Adipocyte (in vitro differentiated cells): ENCODE measurements around the gene TSPAN18.

Source experiments
- DNase-seq: peaks from one replicate; pipeline ENCODE4 v3.0.0-alpha.2; 2015; ENCODE audit warnings: low read depth
- H3K27me3 ChIP-seq: replicated peaks from 2 replicates; pipeline ENCODE4 v1.7.0; 2013; ENCODE audit warnings: mild to moderate bottlenecking, low read length, moderate library complexity; ENCODE audit not compliant: control insufficient read depth, insufficient read depth
- H3K36me3 ChIP-seq: 2 replicates; pipeline ENCODE4 v1.7.0; 2013; ENCODE audit warnings: low read length, mild to moderate bottlenecking, moderate library complexity; ENCODE audit not compliant: control insufficient read depth, insufficient read depth, severe bottlenecking
- H3K4me1 ChIP-seq: 2 replicates; pipeline ENCODE4 v1.7.0; 2013; ENCODE audit warnings: mild to moderate bottlenecking, low read length, moderate library complexity; ENCODE audit not compliant: control insufficient read depth, insufficient read depth
- H3K4me3 ChIP-seq: 2 replicates; pipeline ENCODE4 v1.7.0; 2013; ENCODE audit warnings: mild to moderate bottlenecking, low read length, moderate library complexity
- H3K9ac ChIP-seq: 2 replicates; pipeline ENCODE4 v1.7.0; 2013; ENCODE audit warnings: mild to moderate bottlenecking, low read length, moderate library complexity
- H3K9me3 ChIP-seq: 2 replicates; pipeline ENCODE4 v1.7.0; 2013; ENCODE audit warnings: mild to moderate bottlenecking, low read length, moderate library complexity; ENCODE audit not compliant: control insufficient read depth

TSPAN18 gene

DNA sequence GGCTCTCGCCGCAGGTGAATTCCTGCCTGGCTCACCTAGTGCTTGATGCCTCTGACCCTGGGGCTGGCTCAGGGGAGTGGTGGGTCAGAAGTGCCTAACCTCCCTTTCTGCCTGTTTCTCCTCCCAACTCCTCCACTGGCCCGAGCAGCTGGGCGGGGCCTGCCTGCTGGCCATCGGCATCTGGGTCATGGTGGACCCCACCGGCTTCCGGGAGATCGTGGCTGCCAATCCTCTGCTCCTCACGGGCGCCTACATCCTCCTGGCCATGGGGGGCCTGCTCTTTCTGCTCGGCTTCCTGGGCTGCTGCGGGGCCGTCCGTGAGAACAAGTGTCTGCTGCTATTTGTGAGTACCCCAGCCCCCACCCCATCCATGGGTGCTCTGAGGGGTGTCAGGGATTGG, 182.8 kb downstream of the TSPAN18 start:
- H3K4me3 ChIP-seq = no peak overlapping the region
- no peaks in the 10 kb centered on the region for H3K9me3 ChIP-seq
- no peaks in the 10 kb centered on the region for H3K4me1 ChIP-seq
- no peak overlapping the region for H3K9ac ChIP-seq
- H3K27me3 ChIP-seq = peaks cover 36% of the 10 kb centered on the region
- DNase-seq = no peak
- H3K36me3 ChIP-seq = no peaks in the 10 kb centered on the region

DNA sequence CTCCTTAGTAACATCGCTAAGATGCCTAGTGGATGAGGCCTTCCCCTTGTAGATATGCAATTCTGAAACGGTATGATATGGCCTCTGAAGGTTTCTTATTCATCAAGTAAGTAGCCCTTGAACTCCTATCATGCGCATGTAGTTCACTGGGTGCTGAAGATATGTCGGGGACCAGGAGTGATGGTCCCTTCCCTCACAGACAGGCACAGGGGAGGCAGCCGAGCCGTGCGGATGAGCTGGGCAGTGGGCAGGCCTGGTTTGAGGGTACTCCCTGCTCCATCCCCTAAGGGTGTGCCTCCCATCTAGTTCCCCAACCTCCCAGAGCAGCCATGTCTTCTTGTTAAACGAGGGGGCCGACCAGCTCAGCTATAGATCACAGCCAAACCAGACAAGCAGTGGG, 183.8 kb downstream of the TSPAN18 start:
- Histone ChIP-seq H3K4me3 (no peak overlapping the region), H3K36me3 (no peaks in the 10 kb centered on the region), H3K9ac (no peak overlapping the region), H3K4me1 (no peaks in the 10 kb centered on the region), H3K9me3 (no peaks in the 10 kb centered on the region), H3K27me3 (peaks cover 38% of the 10 kb centered on the region)
- no peak for DNase-seq

DNA sequence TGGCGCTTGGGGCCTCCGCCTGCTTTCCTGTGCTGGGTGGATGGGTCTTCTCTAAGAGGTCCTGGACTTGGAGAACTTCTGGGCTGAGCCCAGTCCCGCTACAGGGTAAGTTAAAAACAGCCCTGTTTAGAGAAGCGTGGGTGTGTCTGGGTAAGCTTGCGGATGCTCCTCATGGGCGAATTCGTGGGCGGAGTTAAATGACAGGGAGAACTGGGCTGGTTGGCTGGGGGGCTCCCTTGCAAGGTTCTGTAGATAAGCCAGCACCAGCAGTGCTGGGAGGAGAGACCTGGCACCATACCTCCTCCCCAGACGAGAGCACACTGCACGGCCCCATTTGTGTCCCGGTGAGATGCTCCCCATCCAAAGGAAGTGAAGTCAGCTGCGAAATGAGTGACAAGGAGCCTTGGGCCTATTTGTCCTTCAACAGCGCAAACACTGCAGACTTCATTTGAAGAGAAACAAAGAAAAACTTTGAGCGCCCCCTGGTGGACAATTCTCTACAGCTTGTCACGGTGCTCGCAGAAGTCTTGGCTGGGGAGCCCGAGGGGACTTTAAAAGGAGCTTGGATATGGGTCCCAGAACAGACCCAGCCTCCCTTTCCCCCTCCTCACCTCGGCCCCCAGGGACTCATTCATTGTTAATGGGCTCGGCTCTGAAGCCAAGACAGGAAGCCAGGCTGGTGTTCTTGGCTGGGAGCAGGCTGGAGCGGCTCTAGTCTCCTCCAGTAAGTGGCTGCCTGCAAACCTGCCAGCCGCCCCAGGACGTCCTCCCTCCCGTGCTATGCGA, 184.5 kb downstream of the TSPAN18 start:
- H3K27me3 ChIP-seq = peaks cover 39% of the 10 kb centered on the region
- no peak overlapping the region for H3K9ac ChIP-seq
- H3K9me3 ChIP-seq = no peaks in the 10 kb centered on the region
- no peaks in the 10 kb centered on the region for H3K4me1 ChIP-seq
- no peak overlapping the region for H3K4me3 ChIP-seq
- H3K36me3 ChIP-seq = no peaks in the 10 kb centered on the region
- DNase-seq = peak; percentile 97

DNA sequence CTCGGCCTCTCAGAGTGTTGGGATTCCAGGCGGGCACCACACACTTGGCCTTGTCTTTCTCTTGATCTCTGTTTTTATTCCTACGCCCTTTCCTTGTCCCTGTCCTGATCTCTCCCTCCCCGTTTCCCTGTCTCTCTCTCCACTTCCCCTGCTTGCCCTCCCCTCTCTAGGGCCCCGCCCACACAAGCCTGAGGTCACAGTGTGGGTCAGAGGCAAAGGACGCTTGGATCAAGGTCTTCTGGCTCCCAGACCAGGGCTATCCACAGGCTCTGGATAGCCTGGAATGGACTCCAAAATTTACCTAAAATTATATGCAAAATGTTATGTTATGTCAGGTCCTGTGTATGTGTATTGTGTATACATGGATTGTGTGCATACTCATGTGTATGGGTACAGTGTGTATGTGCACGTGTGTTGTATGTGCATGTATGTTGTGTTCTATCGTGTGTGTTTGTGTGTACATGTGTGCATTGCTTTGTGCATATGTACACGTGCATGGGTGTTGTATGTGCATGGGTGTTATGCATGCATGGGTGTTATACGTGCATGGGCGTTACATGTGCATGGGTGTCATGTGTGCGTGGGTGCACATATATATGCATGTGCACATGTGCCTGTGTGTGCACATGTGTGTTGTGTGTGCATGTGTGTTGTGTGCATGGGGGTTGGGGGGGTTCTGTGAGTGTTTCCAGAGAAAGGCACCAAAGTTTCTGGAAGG, 185.7 kb downstream of the TSPAN18 start:
- Histone ChIP-seq H3K4me3 (no peak overlapping the region), H3K9me3 (no peaks in the 10 kb centered on the region), H3K4me1 (no peaks in the 10 kb centered on the region), H3K9ac (no peak overlapping the region), H3K36me3 (no peaks in the 10 kb centered on the region), H3K27me3 (peaks cover 42% of the 10 kb centered on the region)
- DNase-seq = no peak

DNA sequence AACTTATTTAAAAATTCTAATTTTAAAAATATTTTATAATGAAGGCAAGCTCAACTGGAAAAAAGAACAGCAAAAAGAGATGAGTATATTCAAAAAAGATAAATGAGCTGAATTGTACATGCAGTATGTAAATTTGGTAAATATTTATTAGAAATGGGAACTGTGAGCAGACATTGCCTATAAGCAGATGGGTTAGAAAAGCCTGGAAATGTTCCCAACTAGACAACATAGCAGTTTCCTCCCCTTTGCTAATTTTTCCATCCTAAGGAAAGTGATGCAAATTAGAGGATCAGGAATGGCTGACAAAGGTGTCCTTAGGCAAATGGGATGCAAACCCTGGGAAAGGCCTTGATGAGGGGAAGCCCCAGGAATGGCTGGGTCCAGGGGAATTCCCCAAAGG, 186.7 kb downstream of the TSPAN18 start:
- DNase-seq = no peak
- Histone ChIP-seq H3K4me3 (no peak overlapping the region), H3K36me3 (no peaks in the 10 kb centered on the region), H3K4me1 (no peaks in the 10 kb centered on the region), H3K9me3 (no peaks in the 10 kb centered on the region), H3K9ac (no peak overlapping the region), H3K27me3 (peaks cover 49% of the 10 kb centered on the region)

DNA sequence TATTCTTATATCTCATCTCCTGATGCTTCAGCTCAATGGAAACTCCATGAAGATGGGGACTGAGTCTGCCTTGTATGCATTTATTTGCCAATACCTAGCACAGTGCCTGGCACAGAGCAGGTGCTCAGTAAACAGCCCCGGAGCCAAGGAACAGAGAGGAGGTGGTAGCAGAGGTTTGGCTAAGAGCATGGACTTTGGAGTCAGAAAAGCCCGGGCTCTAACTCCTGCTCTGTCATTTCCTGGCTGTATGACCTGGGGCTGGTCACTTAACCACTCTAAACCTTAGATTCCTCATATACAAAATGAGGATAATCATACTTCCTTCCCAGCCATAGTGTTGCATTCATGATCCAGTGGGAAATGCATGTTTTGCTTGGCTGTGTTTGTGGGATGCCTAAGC, 187.3 kb downstream of the TSPAN18 start:
- Histone ChIP-seq H3K27me3 (peaks cover 50% of the 10 kb centered on the region), H3K4me3 (no peak overlapping the region), H3K9ac (no peak overlapping the region), H3K36me3 (no peaks in the 10 kb centered on the region), H3K9me3 (no peaks in the 10 kb centered on the region), H3K4me1 (no peaks in the 10 kb centered on the region)
- DNase-seq = no peak

DNA sequence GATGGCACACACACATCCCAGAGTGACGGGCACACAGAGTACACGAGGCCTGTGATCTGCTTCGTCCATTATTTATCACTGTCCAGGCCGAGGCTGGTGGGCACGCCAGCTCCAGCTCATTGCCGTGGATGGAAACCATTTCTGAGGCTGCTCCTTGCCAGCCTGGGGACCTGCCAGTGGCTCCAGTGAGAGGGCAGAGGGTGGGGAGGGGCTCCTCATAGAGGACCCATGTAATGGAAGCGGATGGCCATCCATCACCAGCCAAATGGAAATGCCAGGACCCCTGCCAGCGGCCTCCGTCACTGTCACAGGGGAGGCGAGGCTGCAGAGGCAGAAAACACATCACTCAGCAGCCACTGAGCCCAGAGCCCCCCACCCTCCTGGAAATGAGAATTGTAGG, 188.2 kb downstream of the TSPAN18 start:
- Histone ChIP-seq H3K27me3 (peaks cover 56% of the 10 kb centered on the region), H3K4me3 (no peak overlapping the region), H3K9me3 (no peaks in the 10 kb centered on the region), H3K36me3 (no peaks in the 10 kb centered on the region), H3K9ac (no peak overlapping the region), H3K4me1 (no peaks in the 10 kb centered on the region)
- DNase-seq = no peak

DNA sequence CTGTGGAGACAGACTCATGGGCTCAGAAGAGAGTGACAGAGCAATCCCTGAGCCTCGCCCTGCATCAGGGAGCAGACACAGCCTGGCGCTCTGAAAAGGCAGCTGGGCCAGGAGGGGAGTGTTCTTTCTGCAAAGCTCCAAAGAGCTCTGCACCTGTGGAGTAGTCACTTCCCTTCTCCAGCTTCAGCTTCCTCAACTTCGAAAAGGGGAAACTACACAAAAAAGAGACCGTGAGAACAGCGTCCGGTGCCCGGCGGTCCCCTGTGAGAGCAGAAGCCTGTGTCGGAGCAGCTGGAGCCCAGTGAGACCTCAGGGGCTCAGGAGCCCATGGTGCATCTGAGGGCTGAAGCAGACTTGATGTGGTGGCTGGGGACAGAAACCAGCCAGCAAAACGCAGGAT, 188.9 kb downstream of the TSPAN18 start:
- Histone ChIP-seq H3K9ac (no peak overlapping the region), H3K4me3 (no peak overlapping the region), H3K9me3 (no peaks in the 10 kb centered on the region), H3K36me3 (no peaks in the 10 kb centered on the region), H3K4me1 (no peaks in the 10 kb centered on the region), H3K27me3 (peaks cover 57% of the 10 kb centered on the region)
- no peak for DNase-seq

DNA sequence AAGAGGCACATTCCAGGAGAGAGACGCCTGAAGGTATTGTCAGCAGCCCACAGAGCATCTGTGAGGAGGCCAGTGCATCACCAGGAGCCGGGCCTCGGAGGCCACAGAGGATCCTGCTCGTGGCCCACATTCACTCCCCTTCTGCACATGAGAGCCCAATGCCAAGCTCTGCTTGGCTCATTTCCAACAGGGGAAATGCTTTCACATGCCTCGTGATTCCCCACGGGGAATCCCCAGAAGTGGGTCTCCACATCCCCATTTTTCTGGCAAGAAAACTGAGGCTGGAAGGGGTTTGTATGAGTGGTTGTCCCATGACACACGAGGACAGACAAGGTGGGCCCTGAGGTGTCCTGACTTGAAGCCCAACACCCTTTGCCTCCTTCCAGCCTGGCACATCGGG, 189.6 kb downstream of the TSPAN18 start:
- H3K27me3 ChIP-seq = peaks cover 63% of the 10 kb centered on the region
- no peak overlapping the region for H3K4me3 ChIP-seq
- H3K4me1 ChIP-seq = no peaks in the 10 kb centered on the region
- H3K36me3 ChIP-seq = no peaks in the 10 kb centered on the region
- H3K9me3 ChIP-seq = no peaks in the 10 kb centered on the region
- H3K9ac ChIP-seq = no peak overlapping the region
- DNase-seq = no peak

DNA sequence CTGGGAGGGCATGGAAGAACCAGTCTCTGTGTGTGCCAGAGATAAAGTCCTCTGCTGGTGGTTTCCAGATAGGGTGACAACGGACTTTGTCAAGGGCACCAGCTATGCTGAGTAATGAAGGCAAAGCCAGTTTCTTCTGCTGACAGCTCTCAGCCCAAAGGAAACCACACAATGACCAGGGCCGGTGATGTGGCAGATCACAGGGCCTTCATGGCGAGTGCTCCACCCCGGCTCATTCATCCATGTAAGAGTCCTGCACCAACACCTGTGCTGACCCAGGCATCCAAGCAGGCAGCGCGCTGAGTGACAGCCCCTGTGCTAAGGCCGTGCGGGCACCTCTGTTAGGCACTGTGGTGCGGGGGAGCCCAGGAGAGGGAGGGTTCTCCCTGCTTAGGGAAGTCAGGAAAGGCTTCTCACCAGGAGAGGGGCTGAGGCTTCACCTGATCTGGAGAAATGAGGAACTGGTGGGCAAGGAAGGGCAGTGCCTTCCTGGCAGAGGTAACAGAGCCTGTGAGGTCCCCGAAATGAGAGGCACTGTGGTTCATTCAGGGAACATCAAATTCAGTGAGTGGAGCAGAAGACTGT, 190.1 kb downstream of the TSPAN18 start:
- Histone ChIP-seq H3K9ac (no peak overlapping the region), H3K4me3 (no peak overlapping the region), H3K4me1 (no peaks in the 10 kb centered on the region), H3K27me3 (peaks cover 69% of the 10 kb centered on the region), H3K36me3 (no peaks in the 10 kb centered on the region), H3K9me3 (no peaks in the 10 kb centered on the region)
- no peak for DNase-seq

DNA sequence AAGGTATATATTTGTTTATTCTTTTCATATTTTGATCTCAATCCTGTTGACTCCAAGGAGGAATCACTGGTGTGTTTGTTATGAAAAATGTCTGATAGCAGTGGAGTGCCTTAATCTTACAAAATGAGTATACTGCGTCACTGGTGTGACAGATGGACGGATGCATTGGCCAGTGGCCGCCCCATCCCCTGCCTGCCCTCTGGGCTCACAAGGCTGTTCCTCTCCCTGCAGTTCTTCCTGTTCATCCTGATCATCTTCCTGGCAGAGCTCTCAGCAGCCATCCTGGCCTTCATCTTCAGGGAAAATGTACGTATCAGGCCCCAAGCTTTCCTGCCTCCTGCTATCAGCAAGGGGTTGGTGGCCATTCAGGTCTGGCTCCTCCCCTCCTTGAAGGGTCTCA, 191.0 kb downstream of the TSPAN18 start:
- Histone ChIP-seq H3K9ac (no peak overlapping the region), H3K4me3 (no peak overlapping the region), H3K4me1 (no peaks in the 10 kb centered on the region), H3K9me3 (no peaks in the 10 kb centered on the region), H3K36me3 (no peaks in the 10 kb centered on the region), H3K27me3 (peaks cover 77% of the 10 kb centered on the region)
- no peak for DNase-seq
